NOMO-1 treated with DMSO at 0.1 percent for 48 hours (cell line): ENCODE measurements around the gene PRR12.
A peak's percentile ranks its signal among the peaks of the same experiment; 100 is the strongest.

Experiments
- DNase-seq: peaks from one replicate; lab custom pipeline; 2025; ENCODE audit not compliant: unreplicated experiment; lab: John Stamatoyannopoulos, UW

The PRR12 gene

GRCh38 chr19:49590971-49591730, at the start of gene PRR12:
PRR12 (plus strand) TSS chr19:49591182; CDS start chr19:49591655, 473 bp downstream.
- peak; percentile 74 for DNase-seq

GRCh38 chr19:49541914-49542313, 49.1 kb upstream of the PRR12 start:
- DNase-seq, result no peak

GRCh38 chr19:49542446-49542845, 48.5 kb upstream of the PRR12 start:
- no peak for DNase-seq

- DNase-seq, result no peak
Measured at GRCh38 chr19:49543032-49543431, 48.0 kb upstream of the PRR12 start.

- DNase-seq, result no peak
Measured at GRCh38 chr19:49544154-49544553, 46.8 kb upstream of the PRR12 start.

- DNase-seq, result peak; percentile 72
Measured at GRCh38 chr19:49546825-49547565, 44.0 kb upstream of the PRR12 start.

- DNase-seq, result no peak
Measured at GRCh38 chr19:49549045-49549444, 41.9 kb upstream of the PRR12 start.

- DNase-seq, result no peak
Measured at GRCh38 chr19:49551531-49551930, 39.5 kb upstream of the PRR12 start.

- peak; percentile 49 for DNase-seq
Measured at GRCh38 chr19:49552749-49553148, 38.2 kb upstream of the PRR12 start.

- no peak for DNase-seq
Measured at GRCh38 chr19:49553451-49554271, 37.3 kb upstream of the PRR12 start.

- no peak for DNase-seq
Measured at GRCh38 chr19:49554701-49555181, 36.2 kb upstream of the PRR12 start.

GRCh38 chr19:49555600-49556411, 35.2 kb upstream of the PRR12 start:
- DNase-seq, result no peak

GRCh38 chr19:49556412-49557398, 34.3 kb upstream of the PRR12 start:
- DNase-seq, result no peak

- DNase-seq, result no peak
Measured at GRCh38 chr19:49557641-49558325, 33.2 kb upstream of the PRR12 start.

GRCh38 chr19:49558591-49558990, 32.4 kb upstream of the PRR12 start:
- DNase-seq, result no peak

GRCh38 chr19:49559443-49559842, 31.5 kb upstream of the PRR12 start:
- no peak for DNase-seq

- no peak for DNase-seq
Measured at GRCh38 chr19:49559928-49560327, 31.1 kb upstream of the PRR12 start.

- DNase-seq, result no peak
Measured at GRCh38 chr19:49560358-49560900, 30.6 kb upstream of the PRR12 start.
